SIG-M5 treated with dmso at 0.1 percent for 504 hours (cell line): ENCODE results near the gene IL24.

ENCODE experiments used
- DNase-seq: peaks from one replicate; lab custom pipeline; 2025; ENCODE audit not compliant: unreplicated experiment; lab: John Stamatoyannopoulos, UW

Gene IL24

GRCh38 chr1:206903687-206904086 lies 6.4 kb downstream of the IL24 start:
- DNase-seq = no peak

DNA sequence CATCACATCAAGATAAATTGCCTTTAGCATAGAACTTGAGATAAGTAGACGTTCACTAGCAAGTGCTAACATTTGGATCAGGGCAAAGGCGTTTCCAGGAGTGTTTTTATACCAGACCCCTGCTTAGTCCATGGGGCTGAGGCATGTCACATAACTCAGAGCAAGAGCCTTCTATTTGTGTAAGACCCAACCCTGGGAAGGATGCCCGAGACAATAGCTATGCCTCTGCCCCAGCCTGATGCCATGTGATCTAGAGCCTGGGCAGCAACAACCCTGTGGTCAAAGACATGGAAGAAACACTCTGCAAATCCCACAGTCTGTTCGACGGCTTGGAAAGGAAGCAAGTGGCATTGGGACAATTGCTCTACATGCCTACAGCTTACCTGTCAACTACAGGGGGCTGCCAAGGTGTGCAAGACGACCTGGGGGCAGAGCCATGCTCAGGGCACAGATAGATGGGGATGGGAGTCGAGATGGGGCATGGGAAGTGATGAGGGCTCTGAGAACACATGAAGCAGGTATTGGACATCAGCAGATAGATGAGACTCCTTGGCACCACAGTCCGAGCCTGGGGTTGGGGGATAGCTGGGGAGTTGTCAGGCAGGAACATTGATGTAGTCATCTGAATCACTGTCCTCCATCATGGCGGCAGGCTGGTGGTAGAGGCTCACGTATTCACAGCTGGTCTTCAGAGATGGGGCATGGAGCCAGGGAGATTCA lies 7.3 kb downstream of the IL24 start:
- no peak for DNase-seq

GRCh38 chr1:206905295-206906164 lies 8.3 kb downstream of the IL24 start:
- no peak for DNase-seq

DNA sequence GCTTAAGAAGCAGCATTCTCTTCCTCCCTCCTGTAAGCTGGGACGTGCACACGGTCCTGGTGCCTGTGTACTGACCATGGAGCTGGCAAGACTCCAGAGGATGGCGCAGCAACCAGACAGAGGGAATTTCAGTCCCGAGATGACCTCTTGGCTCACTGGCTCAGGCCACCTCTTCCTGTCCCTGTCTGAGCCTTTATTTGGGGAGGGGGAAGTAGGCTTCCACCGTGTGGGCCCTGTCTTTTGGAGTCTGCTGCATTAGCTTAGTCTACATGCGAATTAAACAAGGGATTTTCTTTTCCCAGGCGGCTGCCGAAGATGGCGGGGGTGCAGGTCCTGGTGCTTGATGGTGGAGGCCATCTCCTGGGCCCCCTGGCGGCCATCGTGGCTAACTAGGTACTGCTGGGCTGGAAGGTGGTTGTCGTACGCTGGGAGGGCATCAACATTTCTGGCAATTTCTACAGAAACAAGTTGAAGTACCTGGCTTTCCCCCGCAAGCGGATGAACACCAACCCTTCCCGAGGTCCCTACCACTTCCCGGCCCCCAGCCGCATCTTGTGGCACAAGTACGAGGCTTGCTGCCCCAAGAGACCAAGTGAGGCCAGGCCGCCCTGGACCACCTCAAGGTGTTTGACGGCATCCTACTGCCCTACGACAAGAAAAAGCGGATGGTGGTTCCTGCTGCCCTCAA lies 10.2 kb downstream of the IL24 start:
- DNase-seq = no peak

DNA sequence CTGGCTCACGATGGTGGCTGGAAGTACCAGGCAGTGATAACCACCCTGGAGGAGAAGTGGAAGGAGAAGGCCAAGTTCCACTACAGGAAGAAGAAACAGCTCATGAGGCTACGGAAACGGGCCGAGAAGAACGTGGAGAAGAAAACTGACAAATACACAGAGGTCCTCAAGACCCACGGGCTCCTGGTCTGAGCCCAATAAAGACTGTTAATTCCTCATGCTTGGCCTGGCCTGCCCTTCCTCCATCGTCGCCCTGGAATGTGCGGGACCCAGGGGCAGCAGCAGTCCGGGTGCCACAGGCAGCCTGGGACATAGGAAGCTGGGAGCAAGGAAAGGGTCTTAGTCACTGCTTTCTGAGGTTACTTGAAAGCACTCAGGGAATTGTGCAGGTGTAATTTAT lies 10.8 kb downstream of the IL24 start:
- DNase-seq = no peak

- DNase-seq = peak; percentile 60
Measured at GRCh38 chr1:206909161-206909882, 12.1 kb downstream of the IL24 start.

DNA sequence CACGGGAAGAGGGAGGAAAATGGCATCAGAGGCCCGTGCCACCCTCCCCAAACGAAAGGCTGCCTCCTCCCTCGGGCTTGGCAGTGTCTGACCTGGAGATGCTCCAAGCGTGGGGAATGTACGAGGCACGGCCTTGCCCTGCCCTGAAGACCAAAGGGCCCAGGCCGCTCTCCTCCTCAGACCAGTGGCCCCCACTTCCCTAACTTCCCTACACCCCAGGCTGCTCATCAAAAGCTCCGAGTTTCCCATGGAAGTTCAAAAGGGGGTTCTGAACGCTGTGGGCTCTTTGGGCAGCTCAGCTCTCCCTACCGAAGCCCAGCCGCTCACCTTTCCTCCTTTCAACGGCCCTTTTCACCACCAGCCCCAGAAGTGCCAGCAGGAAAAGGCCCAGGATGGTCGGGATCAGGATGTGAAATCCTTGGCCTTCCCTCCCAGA lies 12.7 kb downstream of the IL24 start:
- DNase-seq = no peak

GRCh38 chr1:206911064-206911663 lies 13.9 kb downstream of the IL24 start:
- DNase-seq = peak; percentile 78

DNA sequence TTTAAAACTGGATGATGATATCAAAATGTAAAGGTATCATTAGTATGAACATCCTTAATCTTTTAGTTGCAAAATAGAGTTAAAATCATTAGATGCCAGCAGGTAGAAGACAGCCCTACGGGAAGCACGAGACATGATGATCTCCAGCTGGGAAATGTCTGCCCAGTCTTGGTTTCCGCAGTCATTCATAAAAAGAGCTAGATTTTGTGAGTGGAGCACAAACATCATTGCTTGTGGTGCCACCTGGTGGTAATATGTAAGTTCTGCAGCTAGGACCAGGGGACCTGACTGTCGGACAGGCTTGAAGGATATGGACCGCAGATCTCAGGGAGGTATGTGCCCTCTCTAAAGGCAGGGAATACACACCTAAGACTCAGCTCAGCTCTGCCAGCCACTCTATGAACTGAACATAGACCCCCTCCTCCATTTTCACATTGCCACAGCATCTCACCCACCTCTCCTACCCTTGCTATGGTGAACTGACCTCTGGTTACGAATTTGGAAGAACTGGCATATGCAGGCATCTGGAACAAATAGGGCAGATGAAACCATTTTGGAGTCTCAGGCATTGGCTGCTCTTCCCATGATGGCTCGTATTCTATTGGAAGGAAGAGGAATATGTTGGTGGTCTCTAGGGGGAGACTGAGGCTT lies 15.3 kb downstream of the IL24 start:
- peak; percentile 90 for DNase-seq

- DNase-seq = no peak
Measured at GRCh38 chr1:206913766-206914537, 16.7 kb downstream of the IL24 start.

- no peak for DNase-seq
Measured at GRCh38 chr1:206915030-206915735, 17.9 kb downstream of the IL24 start.

DNA sequence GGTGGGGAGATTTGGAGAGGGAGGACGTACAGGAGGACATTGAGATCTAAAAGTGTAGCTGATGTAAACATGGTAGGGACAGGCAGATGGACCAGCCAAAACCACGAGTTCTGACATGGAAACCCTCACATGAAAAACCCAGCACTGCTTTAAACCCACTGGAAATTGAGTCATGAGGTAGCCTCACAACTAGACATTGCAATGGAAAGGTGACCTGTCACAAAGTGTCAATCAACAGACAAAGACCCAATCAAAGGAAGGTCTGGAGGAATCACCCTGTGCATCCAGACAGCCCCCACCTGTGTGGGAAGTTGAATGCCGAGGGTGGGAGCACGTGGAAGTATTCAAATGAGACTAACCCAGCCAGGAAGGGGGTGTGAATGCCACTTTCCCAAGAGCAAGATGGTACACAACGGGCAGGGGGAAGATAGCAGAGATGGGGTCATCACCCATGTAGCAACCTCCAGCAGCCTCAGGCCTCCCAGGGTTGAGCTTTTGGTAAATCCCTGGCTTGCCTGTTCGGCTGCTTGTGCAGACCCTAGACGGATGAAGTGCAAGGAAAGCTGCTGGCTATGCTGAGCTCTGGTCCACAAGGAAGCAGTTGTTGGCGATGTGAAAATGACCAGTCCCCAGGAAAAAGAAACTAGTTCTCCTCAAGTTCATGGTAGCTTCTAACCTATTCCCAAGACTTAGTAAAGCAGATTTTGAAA lies 18.9 kb downstream of the IL24 start:
- DNase-seq = no peak

DNA sequence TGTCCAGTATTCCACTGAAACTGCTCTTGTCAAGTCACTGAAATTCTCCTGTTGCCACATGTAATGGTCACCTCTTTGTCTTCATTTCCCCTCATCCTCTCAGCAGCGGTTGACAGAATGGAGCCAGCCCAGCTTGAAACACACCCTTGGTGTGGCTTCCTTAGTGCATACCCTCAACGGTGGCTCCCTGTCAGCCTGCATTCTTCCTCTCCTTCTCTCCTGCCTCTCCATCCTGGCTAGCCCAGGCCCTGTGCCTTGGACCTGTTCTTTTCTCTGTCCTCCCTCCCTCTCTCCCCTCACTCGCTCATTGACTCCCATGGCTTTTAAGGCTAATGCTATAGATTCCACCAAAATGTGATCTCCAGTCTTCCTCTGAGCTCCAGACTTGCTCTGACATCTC lies 20.8 kb downstream of the IL24 start:
- no peak for DNase-seq

- peak; percentile 96 for DNase-seq
Measured at GRCh38 chr1:206921772-206922265, 24.6 kb downstream of the IL24 start, which contains the start of gene FCMR. Gene FCMR (minus strand): TSS chr1:206921941. CDS start chr1:206921854, 87 bp downstream.

DNA sequence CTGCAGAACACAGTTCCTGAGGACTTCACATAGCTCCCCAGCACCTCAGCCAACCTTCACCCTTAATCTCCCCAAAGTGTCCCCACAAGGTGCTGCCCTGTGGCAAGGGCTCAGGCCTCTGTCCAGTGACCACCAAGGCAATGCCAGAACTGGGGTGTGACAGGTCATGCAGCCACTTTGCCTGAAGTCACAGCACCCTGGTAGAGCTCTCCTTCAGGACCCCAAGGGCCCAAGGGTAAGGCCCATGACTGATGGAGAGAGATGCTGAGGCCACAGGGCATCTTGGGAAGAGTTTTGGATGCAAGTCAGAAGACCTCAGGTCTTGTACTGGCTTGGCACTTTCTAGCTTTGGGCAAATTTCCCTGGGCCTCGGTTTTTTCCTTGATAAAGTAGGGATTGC lies 25.3 kb downstream of the IL24 start:
- DNase-seq = no peak

DNA sequence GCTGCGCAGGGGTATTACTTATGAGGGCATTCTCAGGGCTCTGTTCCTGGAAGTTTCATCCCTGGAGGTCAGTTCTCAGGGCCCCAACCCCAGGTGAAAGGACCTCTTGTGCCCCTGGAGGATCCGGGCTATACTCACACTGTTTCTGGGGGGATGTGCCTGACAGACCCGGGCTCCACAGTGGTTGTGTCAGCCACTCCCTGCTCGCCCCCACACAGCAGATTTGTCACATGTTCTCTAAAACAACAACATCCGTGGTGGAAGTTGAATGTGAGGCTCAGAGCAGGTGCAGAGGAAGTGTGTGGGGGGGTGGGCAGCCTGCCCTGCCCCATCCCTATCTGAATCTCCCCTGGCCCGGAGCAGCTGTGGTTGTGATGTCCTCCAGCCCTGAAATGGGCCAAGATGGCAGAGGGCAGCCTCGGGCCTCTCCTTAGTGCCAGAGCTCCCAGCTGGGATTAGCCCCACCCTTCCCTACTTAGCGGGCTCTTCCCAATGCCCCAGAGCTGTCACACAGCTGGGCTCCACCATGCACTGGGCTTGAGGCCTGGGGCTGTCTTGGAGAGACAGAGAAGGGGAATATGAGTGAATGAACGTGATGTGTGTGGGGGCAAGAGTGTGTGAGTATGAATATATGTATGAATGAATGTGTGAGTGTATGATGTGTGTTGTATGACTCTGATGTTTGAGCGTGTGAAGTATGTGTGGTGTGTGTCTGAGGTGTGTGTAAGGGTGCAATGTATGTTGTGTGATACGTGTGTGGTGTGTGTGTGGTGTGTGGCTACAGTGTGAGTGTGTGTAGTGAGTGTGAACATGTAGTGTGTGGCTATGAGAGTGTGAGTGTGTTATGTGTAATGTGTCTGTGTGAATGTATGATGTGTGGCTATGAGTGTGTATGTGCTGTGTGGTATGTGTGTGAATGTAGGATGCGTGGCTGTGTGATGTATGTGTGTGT lies 26.0 kb downstream of the IL24 start:
- DNase-seq = peak; percentile 56
